GM23338 (cell line): ENCODE data around the gene CMSS1. TPM values are rescaled to one million over a fixed set of nuclear protein-coding genes. Genes with fewer than 3 reads are reported as not detected.
A peak's percentile ranks its signal among the peaks of the same experiment; 100 is the strongest.

Experiments used
- ATAC-seq: fragments of 200-7000 bp; cut with Tn5 transposase; 3 replicates; pipeline ENCODE4 v1.9.1; 2020
- DNase-seq: peaks from one replicate; pipeline ENCODE4 v3.0.0-alpha.2; 2015; ENCODE audit warnings: low spot score
- H2AFZ ChIP-seq: fragments of 200-600 bp; sonication (generic); 2 replicates; pipeline ENCODE4 v1.8.0; 2016; ENCODE audit warnings: antibody characterized with exemption, mild to moderate bottlenecking, moderate library complexity
- H3F3A ChIP-seq: fragments of 200-600 bp; sonication (generic); replicated peaks from 2 replicates; pipeline ENCODE4 v1.8.0; 2017; ENCODE audit warnings: antibody characterized with exemption, mixed run types, low read depth
- H3K27ac ChIP-seq: fragments of 200-600 bp; sonication (generic); 2 replicates; pipeline ENCODE4 v1.6.1; 2016; ENCODE audit warnings: low read depth
- H3K27me3 ChIP-seq: fragments of 200-600 bp; sonication (generic); 2 replicates; pipeline ENCODE4 v1.8.0; 2016; ENCODE audit warnings: mild to moderate bottlenecking, mixed run types, moderate library complexity; ENCODE audit not compliant: insufficient read depth
- H3K36me3 ChIP-seq: fragments of 200-600 bp; sonication (generic); 2 replicates; pipeline ENCODE4 v1.8.0; 2016; ENCODE audit warnings: mild to moderate bottlenecking; ENCODE audit not compliant: insufficient read depth
- H3K4me1 ChIP-seq: fragments of 200-600 bp; sonication (generic); 2 replicates; pipeline ENCODE4 v1.8.0; 2016; ENCODE audit warnings: mild to moderate bottlenecking, moderate library complexity; ENCODE audit not compliant: insufficient read depth
- H3K4me2 ChIP-seq: fragments of 200-600 bp; sonication (generic); 2 replicates; pipeline ENCODE4 v1.7.1; 2017; ENCODE audit warnings: mixed run types
- H3K4me3 ChIP-seq: fragments of 200-600 bp; sonication (generic); 2 replicates; pipeline ENCODE4 v1.6.1; 2016; ENCODE audit warnings: mixed run types
- H3K79me2 ChIP-seq: fragments of 200-600 bp; sonication (generic); replicated peaks from 2 replicates; pipeline ENCODE4 v1.8.0; 2017; ENCODE audit warnings: mild to moderate bottlenecking; ENCODE audit not compliant: insufficient read depth
- H3K9me2 ChIP-seq: fragments of 200-600 bp; sonication (generic); 2 replicates; pipeline ENCODE4 v1.8.0; 2017; ENCODE audit not compliant: insufficient read depth
- H4K20me1 ChIP-seq: fragments of 200-600 bp; sonication (generic); replicated peaks from 2 replicates; pipeline ENCODE4 v1.8.0; 2017; ENCODE audit warnings: mild to moderate bottlenecking; ENCODE audit not compliant: insufficient read depth
- H3K27ac Mint-ChIP-seq: 2 replicates; pipeline ENCODE4 v1.8.0; 2020; ENCODE audit warnings: inconsistent platforms, mild to moderate bottlenecking, moderate library complexity, mixed read lengths
- H3K27me3 Mint-ChIP-seq: 3 replicates; pipeline ENCODE4 v1.8.0; 2022; ENCODE audit warnings: low read depth, mild to moderate bottlenecking, moderate library complexity, mixed read lengths, inconsistent platforms; ENCODE audit not compliant: insufficient read depth, poor library complexity
- H3K36me3 Mint-ChIP-seq: 3 replicates; pipeline ENCODE4 v1.8.0; 2021; ENCODE audit warnings: low read depth, mild to moderate bottlenecking, inconsistent platforms, moderate library complexity, mixed read lengths
- H3K4me1 Mint-ChIP-seq: 3 replicates; pipeline ENCODE4 v1.8.0; 2020; ENCODE audit warnings: mild to moderate bottlenecking, inconsistent platforms, mixed read lengths
- H3K4me3 Mint-ChIP-seq: 3 replicates; pipeline ENCODE4 v1.8.0; 2021; ENCODE audit warnings: moderate library complexity, mild to moderate bottlenecking, inconsistent platforms, mixed read lengths
- H3K9me3 Mint-ChIP-seq: 3 replicates; pipeline ENCODE4 v1.8.0; 2020; ENCODE audit warnings: moderate library complexity, mild to moderate bottlenecking, inconsistent platforms, mixed read lengths
- CREB1 ChIP-seq: fragments of 250-450 bp; sonication (Bioruptor Pico); IDR thresholded peaks from 2 replicates; pipeline ENCODE4 v1.5.0; 2020; ENCODE audit warnings: low read depth, mild to moderate bottlenecking, moderate library complexity
- CTCF ChIP-seq, 2 experiments: fragments of 200-600 bp in 1 of 2; sonication (generic) in 1 of 2; conservative IDR thresholded peaks; 2 replicates each; pipeline versions ENCODE4 v1.5.1 to v1.6.1; 2016 to 2017; ENCODE audit warnings: antibody characterized with exemption in 2 of 2, low read depth in 2 of 2, mild to moderate bottlenecking in 2 of 2, moderate library complexity in 1 of 2
- JUNB ChIP-seq: IDR thresholded peaks from one replicate; pipeline ENCODE4 v1.6.1; 2016; ENCODE audit warnings: antibody characterized with exemption; ENCODE audit not compliant: unreplicated experiment
- NANOG ChIP-seq: IDR thresholded peaks from 2 replicates; pipeline ENCODE4 v1.6.1; 2016; ENCODE audit warnings: antibody characterized with exemption, borderline replicate concordance
- POLR2AphosphoS5 ChIP-seq: IDR thresholded peaks from 2 replicates; pipeline ENCODE4 v1.6.1; 2016; ENCODE audit warnings: antibody characterized with exemption, low read depth
- STAT1 ChIP-seq: IDR thresholded peaks from one replicate; pipeline ENCODE4 v1.6.1; 2016; ENCODE audit warnings: antibody characterized with exemption; ENCODE audit not compliant: unreplicated experiment
- long read RNA-seq: library from polyadenylated mRNA; unstranded; transcript quantifications from one replicate; pipeline ENCODE4 v2.0.0, GENCODE V29; 2020; ENCODE audit not compliant: unreplicated experiment
- polyA plus RNA-seq: library from polyadenylated mRNA; unstranded; fragments of >200 nt; fragmentation: Nextera tagmentation; extraction: Ambion mirVana; gene quantifications from 2 replicates; pipeline ENCODE4 v1.2.1, GENCODE V29; 2016
- total RNA-seq: library from RNA; depleted of rRNA; stranded (reverse); fragments of >200 nt; shearing (Covaris generic); gene quantifications from 2 replicates; pipeline ENCODE4 v1.2.3, GENCODE V29; 2014; rRNA removed
- TF ChIP-seq, protein P1 (sequence below): fragments of 250-450 bp; sonication (Bioruptor Pico); IDR thresholded peaks from 2 replicates; pipeline ENCODE4 v1.5.0; 2020; ENCODE audit warnings: mild to moderate bottlenecking, moderate library complexity
- TF ChIP-seq, protein P2 (sequence below): IDR thresholded peaks from one replicate; pipeline ENCODE4 v1.6.1; 2018; ENCODE audit warnings: antibody characterized with exemption; ENCODE audit not compliant: unreplicated experiment

The CMSS1 gene
- total RNA-seq (34.4 and 39.4 TPM in 2 replicates), polyA plus RNA-seq (187 TPM in 2 replicates)
- long read RNA-seq, partial matches to known transcripts, result 0 of 3 reads
- long read RNA-seq, other reads (novel, unspliced or antisense), result 3 of 3 reads

GRCh38 chr3:99817437-99818240 is at the start of gene CMSS1:
CMSS1 (plus strand) TSS chr3:99817862.
- Histone ChIP-seq H3K79me2 (peaks cover 44% of the 10 kb centered on the region), H3K27ac (no peak within 1 kb of the TSS), H2AFZ (peak within 1 kb of the TSS; percentile 52), H3K4me1 (no peaks in the 10 kb centered on the region; the same call in 1 of the 2 replicates), H3K27me3 (no peaks in the 10 kb centered on the region), H3F3A (no peaks in the 10 kb centered on the region), H3K9me2 (no peaks in the 10 kb centered on the region), H3K4me3 (peak within 1 kb of the TSS; percentile 82), H3K4me2 (peak within 1 kb of the TSS; percentile 82), H4K20me1 (no peaks in the 10 kb centered on the region; the same call in 1 of the 2 replicates), H3K36me3 (no peaks in the 10 kb centered on the region)
- Mint-ChIP-seq H3K4me1 (peaks cover 6% of the 10 kb centered on the region), H3K27ac (peak within 1 kb of the TSS; percentile 99), H3K9me3 (no peaks in the 10 kb centered on the region), H3K36me3 (no peaks in the 10 kb centered on the region; the same call in 2 of the 3 replicates), H3K27me3 (peaks cover 11% of the 10 kb centered on the region), H3K4me3 (peak within 1 kb of the TSS; percentile 93)
- peak; percentile 96 for ATAC-seq
- TF ChIP-seq CTCF (conservative IDR thresholded peaks at IDR 0.05; ENCODE audit: low read depth in 2 of 2) (no peak; a peak in 1 of 4 replicates), STAT1 (no peak), CREB1 (CRISPR knock-in tag) (peak; percentile 99), POLR2AphosphoS5 (peak; percentile 77), NANOG (no peak)
- peak; percentile 92 for DNase-seq

DNA sequence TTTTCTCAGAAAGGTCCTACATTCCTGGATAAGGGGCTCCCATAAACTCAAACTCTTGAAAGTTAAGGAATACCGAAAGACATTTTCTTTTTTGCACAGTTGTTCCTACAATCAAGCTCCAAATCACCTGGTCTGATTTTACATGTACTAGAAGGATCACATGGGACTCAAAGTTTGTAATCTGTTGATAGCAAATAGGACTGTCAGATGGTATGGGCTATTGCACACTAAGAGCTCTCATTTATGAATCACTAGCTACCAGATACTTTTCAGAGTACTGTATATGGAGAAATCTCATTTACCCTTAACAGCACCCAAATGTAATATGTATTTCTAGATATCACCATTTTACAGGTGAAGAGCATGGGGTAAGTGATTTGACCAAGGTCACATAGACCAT is 49.5 kb upstream of the CMSS1 start:
- Histone ChIP-seq H3K36me3 (no peaks in the 10 kb centered on the region), H3K4me2 (no peak overlapping the region), H3F3A (no peaks in the 10 kb centered on the region), H3K79me2 (no peaks in the 10 kb centered on the region), H3K27me3 (no peaks in the 10 kb centered on the region), H3K9me2 (peaks cover 19% of the 10 kb centered on the region), H4K20me1 (no peaks in the 10 kb centered on the region), H3K4me1 (no peaks in the 10 kb centered on the region; the same call in 1 of the 2 replicates), H3K27ac (no peak overlapping the region), H3K4me3 (no peak overlapping the region), H2AFZ (no peak overlapping the region)
- H3K36me3 Mint-ChIP-seq, result no peaks in the 10 kb centered on the region
- ATAC-seq (no peak), DNase-seq (no peak)
- no peak overlapping the region for H3K27ac Mint-ChIP-seq
- H3K9me3 Mint-ChIP-seq, result no peaks in the 10 kb centered on the region
- peaks cover 3% of the 10 kb centered on the region for H3K4me1 Mint-ChIP-seq
- H3K4me3 Mint-ChIP-seq, result no peak overlapping the region
- no peaks in the 10 kb centered on the region for H3K27me3 Mint-ChIP-seq
- TF ChIP-seq JUNB (no peak), STAT1 (no peak)
- TF ChIP-seq, protein P1, sequence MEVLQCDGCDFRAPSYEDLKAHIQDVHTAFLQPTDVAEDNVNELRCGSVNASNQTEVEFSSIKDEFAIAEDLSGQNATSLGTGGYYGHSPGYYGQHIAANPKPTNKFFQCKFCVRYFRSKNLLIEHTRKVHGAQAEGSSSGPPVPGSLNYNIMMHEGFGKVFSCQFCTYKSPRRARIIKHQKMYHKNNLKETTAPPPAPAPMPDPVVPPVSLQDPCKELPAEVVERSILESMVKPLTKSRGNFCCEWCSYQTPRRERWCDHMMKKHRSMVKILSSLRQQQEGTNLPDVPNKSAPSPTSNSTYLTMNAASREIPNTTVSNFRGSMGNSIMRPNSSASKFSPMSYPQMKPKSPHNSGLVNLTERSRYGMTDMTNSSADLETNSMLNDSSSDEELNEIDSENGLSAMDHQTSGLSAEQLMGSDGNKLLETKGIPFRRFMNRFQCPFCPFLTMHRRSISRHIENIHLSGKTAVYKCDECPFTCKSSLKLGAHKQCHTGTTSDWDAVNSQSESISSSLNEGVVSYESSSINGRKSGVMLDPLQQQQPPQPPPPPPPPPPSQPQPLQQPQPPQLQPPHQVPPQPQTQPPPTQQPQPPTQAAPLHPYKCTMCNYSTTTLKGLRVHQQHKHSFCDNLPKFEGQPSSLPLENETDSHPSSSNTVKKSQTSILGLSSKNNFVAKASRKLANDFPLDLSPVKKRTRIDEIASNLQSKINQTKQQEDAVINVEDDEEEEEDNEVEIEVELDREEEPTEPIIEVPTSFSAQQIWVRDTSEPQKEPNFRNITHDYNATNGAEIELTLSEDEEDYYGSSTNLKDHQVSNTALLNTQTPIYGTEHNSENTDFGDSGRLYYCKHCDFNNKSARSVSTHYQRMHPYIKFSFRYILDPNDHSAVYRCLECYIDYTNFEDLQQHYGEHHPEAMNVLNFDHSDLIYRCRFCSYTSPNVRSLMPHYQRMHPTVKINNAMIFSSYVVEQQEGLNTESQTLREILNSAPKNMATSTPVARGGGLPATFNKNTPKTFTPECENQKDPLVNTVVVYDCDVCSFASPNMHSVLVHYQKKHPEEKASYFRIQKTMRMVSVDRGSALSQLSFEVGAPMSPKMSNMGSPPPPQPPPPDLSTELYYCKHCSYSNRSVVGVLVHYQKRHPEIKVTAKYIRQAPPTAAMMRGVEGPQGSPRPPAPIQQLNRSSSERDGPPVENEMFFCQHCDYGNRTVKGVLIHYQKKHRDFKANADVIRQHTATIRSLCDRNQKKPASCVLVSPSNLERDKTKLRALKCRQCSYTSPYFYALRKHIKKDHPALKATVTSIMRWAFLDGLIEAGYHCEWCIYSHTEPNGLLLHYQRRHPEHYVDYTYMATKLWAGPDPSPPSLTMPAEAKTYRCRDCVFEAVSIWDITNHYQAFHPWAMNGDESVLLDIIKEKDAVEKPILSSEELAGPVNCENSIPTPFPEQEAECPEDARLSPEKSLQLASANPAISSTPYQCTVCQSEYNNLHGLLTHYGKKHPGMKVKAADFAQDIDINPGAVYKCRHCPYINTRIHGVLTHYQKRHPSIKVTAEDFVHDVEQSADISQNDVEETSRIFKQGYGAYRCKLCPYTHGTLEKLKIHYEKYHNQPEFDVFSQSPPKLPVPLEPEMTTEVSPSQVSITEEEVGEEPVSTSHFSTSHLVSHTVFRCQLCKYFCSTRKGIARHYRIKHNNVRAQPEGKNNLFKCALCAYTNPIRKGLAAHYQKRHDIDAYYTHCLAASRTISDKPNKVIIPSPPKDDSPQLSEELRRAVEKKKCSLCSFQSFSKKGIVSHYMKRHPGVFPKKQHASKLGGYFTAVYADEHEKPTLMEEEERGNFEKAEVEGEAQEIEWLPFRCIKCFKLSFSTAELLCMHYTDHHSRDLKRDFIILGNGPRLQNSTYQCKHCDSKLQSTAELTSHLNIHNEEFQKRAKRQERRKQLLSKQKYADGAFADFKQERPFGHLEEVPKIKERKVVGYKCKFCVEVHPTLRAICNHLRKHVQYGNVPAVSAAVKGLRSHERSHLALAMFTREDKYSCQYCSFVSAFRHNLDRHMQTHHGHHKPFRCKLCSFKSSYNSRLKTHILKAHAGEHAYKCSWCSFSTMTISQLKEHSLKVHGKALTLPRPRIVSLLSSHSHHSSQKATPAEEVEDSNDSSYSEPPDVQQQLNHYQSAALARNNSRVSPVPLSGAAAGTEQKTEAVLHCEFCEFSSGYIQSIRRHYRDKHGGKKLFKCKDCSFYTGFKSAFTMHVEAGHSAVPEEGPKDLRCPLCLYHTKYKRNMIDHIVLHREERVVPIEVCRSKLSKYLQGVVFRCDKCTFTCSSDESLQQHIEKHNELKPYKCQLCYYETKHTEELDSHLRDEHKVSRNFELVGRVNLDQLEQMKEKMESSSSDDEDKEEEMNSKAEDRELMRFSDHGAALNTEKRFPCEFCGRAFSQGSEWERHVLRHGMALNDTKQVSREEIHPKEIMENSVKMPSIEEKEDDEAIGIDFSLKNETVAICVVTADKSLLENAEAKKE, result no peak
- TF ChIP-seq, protein P2, sequence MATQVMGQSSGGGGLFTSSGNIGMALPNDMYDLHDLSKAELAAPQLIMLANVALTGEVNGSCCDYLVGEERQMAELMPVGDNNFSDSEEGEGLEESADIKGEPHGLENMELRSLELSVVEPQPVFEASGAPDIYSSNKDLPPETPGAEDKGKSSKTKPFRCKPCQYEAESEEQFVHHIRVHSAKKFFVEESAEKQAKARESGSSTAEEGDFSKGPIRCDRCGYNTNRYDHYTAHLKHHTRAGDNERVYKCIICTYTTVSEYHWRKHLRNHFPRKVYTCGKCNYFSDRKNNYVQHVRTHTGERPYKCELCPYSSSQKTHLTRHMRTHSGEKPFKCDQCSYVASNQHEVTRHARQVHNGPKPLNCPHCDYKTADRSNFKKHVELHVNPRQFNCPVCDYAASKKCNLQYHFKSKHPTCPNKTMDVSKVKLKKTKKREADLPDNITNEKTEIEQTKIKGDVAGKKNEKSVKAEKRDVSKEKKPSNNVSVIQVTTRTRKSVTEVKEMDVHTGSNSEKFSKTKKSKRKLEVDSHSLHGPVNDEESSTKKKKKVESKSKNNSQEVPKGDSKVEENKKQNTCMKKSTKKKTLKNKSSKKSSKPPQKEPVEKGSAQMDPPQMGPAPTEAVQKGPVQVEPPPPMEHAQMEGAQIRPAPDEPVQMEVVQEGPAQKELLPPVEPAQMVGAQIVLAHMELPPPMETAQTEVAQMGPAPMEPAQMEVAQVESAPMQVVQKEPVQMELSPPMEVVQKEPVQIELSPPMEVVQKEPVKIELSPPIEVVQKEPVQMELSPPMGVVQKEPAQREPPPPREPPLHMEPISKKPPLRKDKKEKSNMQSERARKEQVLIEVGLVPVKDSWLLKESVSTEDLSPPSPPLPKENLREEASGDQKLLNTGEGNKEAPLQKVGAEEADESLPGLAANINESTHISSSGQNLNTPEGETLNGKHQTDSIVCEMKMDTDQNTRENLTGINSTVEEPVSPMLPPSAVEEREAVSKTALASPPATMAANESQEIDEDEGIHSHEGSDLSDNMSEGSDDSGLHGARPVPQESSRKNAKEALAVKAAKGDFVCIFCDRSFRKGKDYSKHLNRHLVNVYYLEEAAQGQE, result no peak
